ENCODE data around the gene GPR135. TPM values are rescaled to one million over a fixed set of nuclear protein-coding genes. Genes with fewer than 3 reads are reported as not detected.
A peak's percentile ranks its signal among the peaks of the same experiment; 100 is the strongest.

Gene GPR135
- total and polyA plus RNA-seq, 8 donors, result 0.93 to 2.0 (median 1.3) TPM

DNA sequence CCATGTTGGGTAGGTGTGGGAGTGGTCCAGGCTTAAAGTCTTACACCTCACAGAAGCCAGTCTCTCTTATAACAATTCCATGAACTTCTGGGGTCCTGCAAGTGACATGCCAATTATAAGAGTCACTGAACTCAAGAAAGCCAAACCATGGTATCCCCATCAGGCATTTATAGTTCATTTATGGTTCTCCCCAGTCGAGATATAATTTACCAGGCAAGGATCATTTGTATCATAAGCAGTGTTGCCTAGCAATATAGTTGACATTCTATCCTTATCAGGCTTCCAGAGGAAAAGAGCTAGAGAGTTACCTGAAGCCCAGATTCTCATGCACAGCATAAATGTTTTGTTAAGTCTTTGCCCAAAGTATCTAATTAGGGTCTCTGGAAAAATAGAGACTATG is 27.2 kb upstream of the GPR135 start:
- intact Hi-C loops (cut with DNase I), result no loop called here
- Histone ChIP-seq H3K9me3 (no peaks in the 10 kb centered on the region), H3K36me3 (peaks cover 0 to 10% (median 0%) of the 10 kb centered on the region in 3 donors), H3K27ac (no peak overlapping the region), H3K27me3 (no peaks in the 10 kb centered on the region), H3K4me3 (no peak overlapping the region), H3K4me1 (no peaks in the 10 kb centered on the region)
- FAIRE-seq (no peak), DNase-seq (no peak), ATAC-seq (no peak)
- no peak for TF ChIP-seq CTCF (IDR thresholded peaks at IDR 0.05)
- WGBS, 2 donors, result 38 to 43% methylated on average over 1 of the region's 1 CpG

DNA sequence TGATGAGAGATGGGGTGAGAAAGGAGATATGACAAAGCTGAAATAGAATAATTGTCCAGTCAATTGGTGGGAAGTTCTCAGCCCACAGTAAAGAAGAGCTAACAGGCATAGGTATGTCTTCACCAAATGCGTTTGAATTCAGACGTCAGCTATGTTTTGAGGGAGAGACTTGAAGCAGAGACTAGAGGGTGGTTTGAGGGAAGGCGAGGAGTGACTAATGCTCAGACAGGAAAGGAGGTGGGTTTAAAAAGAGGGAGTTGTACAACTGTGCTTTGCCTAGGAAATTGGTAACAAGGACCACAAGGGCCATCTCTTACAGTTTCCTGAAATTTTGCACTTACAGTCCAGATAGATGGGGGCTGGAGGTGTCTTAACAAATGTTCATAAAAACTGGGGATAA is 25.6 kb upstream of the GPR135 start:
- Histone ChIP-seq H3K4me3 (no peak overlapping the region), H3K4me1 (peaks cover under 1 to 14% (median 9%) of the 10 kb centered on the region in 3 donors), H3K9me3 (no peaks in the 10 kb centered on the region), H3K36me3 (peaks cover 0 to 10% (median 0%) of the 10 kb centered on the region in 3 donors), H3K27ac (no peak overlapping the region), H3K27me3 (no peaks in the 10 kb centered on the region)
- no peak for TF ChIP-seq CTCF (IDR thresholded peaks at IDR 0.05)
- 89 to 95% methylated on average over 3 of the region's 3 CpGs for WGBS, 2 donors
- ATAC-seq (no peak), FAIRE-seq (no peak), DNase-seq (no peak)
- intact Hi-C loops (cut with DNase I), result no loop called here

- TF ChIP-seq CTCF (IDR thresholded peaks at IDR 0.05), result no peak
- FAIRE-seq, result no peak
- peak overlapping the region; percentile 81 to 95 (median 93) for H3K27ac ChIP-seq
- no peaks in the 10 kb centered on the region for H3K27me3 ChIP-seq
- 0 to 1% methylated on average over 25 to 32 of the region's 32 CpGs for WGBS, 2 donors
- H3K36me3 ChIP-seq, result peaks cover 0 to 4% (median 0%) of the 10 kb centered on the region in 3 donors
- DNase-seq, result no peak
- intact Hi-C loops (cut with DNase I), result no loop called here
- no peaks in the 10 kb centered on the region for H3K9me3 ChIP-seq
- H3K4me1 ChIP-seq, result peaks cover 18 to 36% (median 30%) of the 10 kb centered on the region in 3 donors
- peak; percentile 36 to 64 (median 58) for ATAC-seq
- H3K4me3 ChIP-seq, result peak overlapping the region; percentile 68 to 84 (median 74)
These were observed 19.5 kb upstream of the GPR135 start for GRCh38 chr14:59484639-59485175.

GRCh38 chr14:59483819-59484638 is 18.8 kb upstream of the GPR135 start, which contains the start of the genes JKAMP and L3HYPDH:
JKAMP (plus strand) TSS chr14:59484517; CDS start chr14:59484590, 73 bp downstream.
L3HYPDH (minus strand) TSS chr14:59484408; CDS start chr14:59484316, 92 bp downstream.
- H3K9me3 ChIP-seq, result no peaks in the 10 kb centered on the region
- WGBS, 2 donors, result 0% methylated on average over 91 to 92 of the region's 92 CpGs
- H3K36me3 ChIP-seq, result peaks cover 0 to 4% (median 0%) of the 10 kb centered on the region in 3 donors
- peaks cover 18 to 36% (median 30%) of the 10 kb centered on the region in 3 donors for H3K4me1 ChIP-seq
- H3K27me3 ChIP-seq, result no peaks in the 10 kb centered on the region
- DNase-seq, result peak; percentile 97 to 98 (median 98)
- H3K4me3 ChIP-seq, result peak within 1 kb of the TSS; percentile 68 to 84 (median 74)
- intact Hi-C loops (cut with DNase I), result no loop called here
- no peak for FAIRE-seq
- H3K27ac ChIP-seq, result peak within 1 kb of the TSS; percentile 81 to 95 (median 93)
- peak; percentile 94 to 98 (median 96) for ATAC-seq
- TF ChIP-seq CTCF (IDR thresholded peaks at IDR 0.05), result peak; percentile 25 to 61 (median 40)
